ENCODE data around the gene EXTL1.

Gene EXTL1

DNA sequence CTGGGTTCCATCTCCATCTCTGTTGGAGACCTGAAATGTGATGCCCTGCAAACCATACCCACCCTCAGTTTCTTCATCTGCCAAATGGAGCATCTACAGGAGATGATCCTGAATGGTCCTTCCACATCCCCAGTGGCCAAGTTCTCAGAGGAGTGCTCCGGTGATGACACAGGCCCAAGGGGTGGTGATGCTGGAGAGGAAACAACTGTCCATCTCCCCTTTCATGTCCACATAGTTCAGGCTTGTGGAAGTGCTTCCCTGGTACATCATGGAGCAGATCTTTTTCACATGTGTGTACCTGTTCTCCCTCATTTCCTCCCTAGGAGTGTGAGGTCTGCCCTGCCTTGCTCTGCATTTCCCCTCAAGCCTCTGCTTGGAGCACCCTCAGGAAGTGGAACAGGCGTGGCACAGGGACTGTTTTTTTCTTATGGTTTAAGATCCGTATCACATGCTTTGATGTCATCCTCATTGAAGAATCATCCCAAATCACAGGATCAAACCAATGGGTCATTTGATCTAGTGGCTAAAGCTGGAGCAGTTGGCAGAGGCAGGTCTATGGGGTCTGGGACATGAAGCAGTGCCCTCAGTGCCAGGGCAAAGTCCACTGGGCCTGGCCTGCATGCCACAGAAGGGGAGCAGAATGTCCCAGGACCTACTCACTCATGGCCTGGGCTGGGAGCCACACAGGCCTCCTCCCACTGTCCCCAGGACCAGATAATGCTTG lies 54.0 kb downstream of the EXTL1 start:
- peak in 2 of 3 donors; percentile 10 to 18 for DNase-seq

DNA sequence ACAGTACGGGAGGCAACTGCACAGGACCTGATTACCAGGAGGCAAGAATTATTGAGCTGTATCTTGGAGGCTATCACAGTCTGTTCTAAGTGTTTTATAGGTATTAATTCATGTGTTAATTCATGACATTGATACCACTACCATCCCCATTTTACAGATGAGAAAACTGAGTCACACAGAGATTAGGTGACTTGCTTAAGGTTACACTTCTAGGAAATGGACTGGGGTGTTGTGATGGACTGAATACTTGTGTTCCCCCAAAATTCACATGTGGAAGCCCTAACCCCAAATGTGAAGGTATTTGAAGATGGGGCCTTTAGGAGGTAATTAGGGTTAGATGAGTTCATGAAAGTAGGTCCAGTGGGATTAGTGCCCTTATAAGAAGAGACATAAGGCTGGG lies 55.9 kb downstream of the EXTL1 start:
- DNase-seq = no peak

DNA sequence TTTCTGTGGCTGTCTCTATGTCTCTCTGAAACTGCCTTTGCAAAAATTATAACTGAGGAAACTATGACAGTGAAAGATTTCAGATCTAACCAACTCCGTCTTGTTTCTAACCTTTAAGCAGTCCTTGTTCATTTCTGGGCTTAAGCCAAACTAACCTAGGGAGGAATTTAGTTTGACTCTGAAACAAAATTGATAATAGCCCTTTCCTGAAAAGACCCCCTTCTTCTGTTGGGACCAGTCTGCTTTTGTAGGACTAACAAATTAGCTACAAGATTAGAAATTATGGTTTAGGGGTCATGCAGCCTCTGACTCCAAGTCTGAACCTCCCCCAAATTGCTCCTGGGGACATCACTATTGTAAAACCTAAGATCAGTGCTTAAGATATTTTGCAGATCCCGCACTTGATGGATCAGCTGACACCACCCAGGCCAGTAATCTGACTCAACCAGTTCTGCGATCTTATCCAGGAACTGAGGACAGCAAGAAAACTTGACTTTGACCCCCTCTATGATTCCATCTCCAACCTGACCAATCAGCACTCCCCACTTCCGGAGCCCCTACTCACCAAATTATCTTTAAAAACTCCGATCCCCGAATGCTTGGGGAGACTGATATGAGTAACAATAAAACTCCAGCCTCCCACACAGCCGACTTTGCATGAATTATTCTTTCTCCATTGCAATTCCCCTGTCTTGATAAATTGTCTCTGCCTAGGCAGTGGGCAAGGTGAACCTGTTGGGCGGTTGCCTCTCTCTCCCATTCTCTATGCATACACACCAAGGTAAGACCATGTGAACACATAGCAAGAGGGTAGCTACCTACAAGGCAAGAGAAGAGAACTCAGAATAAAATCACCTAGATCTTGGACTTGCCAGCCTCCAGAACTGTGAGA lies 57.0 kb downstream of the EXTL1 start:
- DNase-seq = no peak

GRCh38 chr1:26079178-26079563 lies 57.6 kb downstream of the EXTL1 start:
- no peak for DNase-seq

DNA sequence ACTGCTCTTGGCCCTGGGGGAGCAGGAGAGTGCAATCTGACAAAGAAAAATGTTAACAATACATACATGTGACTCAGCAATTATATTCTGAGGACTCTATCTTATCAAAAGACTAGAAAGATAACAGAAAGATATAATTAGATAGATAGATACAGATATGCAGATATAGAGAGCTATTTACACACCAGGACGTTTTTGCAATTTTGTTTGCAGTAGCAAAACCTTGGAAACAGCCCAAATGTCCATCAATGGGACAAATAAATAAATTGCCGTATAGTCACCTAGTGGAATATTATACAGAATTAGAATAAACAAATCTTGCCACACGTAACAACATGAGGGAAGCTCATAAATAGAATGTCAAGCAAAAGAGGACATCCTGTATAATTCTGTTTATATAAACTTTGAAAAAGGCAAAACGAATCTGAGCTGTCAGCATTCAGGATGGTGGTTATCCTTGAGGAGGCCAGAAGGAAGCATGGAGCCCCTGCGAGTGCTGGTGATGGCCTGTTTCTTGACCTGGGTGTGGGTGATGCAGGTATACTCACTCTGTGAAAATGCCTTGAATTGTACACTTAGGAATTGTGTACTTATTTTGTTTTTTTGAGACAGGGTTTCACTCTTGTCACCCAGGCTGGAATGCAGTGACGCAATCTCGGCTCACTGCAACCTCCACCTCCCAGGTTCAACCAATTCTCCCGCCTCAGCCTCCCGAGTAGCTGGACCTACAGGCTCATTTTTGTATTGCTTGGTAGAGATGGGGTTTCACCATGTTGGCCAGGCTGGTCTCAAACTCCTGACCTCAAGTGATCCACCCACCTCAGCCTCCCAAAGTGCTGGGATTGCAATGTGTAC lies 58.6 kb downstream of the EXTL1 start:
- DNase-seq = no peak

DNA sequence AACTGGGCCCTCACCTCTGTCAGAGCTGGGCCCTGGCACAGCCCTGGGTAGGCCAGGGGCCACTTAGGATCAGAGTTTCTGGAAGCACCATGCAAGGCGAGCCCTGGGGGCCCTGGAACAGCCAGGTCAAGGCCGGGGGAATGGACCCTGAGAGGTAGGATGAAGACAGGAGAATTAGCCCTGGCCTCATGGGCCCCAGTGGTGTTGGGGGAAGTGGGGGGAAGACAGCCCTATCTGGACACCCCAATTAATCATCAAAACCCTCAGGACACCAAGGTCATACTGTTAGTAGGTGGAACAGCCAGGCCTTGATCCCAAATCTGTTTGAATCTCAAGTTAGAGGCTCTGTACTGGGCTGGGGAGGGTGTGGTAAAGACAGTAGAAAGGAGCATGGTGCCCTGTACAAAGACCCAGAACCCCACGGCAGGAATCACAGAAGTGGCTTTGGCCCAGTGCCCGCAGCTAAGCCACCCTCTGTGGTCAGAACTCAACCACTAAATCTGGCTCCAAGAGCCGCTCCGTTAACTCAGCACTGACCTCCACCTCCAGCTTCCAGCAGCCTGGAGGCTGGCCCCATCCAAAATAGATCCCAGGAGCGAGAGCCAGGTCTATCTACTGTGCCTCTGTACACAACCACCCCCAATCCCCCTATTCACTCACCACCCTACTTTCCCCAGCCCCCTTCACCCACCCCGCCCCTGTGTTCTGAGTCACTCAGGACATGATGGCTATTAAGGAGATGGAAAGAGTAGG lies 59.9 kb downstream of the EXTL1 start:
- DNase-seq = no peak

DNA sequence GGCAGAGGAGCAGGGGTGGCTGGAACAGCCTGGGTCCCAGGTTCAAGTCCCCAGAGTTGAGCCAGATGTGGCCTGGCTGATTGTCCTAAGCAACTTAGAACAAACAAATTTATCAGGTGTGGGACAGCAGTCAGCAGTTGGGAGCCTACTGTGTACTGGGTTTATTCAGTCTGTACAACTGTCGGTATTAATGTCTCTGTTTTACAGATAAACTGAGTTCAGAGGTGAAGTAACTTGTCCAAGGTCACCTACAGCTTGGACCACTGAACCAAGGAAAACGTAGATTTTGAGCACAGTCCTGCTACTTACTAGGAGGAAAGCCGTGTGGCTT lies 60.4 kb downstream of the EXTL1 start:
- DNase-seq = no peak

DNA sequence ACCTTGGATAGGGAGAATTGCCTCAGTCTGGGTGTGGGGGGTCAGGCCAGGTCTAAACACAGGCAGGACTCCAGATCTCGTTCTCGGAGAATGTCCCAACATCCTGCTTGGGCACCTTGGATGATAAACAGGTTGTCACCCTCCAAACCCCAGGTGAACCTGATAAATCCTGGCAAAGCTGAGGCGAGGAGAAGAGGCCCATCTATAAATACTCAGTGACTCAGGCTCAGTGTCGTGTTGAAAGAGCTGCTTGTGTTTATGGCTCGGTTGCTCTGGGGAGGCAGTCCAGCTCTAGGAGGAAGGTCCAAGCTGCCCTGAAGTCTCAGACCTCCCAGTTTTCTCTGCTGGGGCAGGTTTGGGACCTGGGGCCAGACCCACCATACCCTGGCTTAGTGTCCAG lies 61.6 kb downstream of the EXTL1 start:
- DNase-seq = no peak

- DNase-seq = no peak
Measured at GRCh38 chr1:26084091-26084561, 62.6 kb downstream of the EXTL1 start.

DNA sequence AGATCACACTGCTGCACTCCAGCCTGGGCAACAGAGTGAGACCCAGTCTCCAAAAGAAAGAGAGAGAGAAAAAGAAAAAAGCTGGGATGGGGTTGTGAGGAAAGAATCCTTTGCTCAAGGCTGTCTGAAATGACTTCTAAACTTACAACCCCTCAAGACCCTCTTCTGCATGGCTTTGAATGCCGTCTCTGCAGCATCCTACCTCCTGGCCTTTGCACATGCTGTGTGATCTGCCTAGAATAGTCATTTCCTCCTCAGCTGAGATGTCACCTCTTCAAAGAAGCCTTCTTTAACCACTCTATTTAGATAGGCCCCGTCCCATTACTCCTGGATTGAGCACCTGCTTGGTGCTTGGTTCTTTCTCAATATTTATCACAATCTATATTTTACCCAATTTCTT lies 63.3 kb downstream of the EXTL1 start:
- no peak for DNase-seq

All from suppressor macrophage treated with lipopolysaccharide for 1 hour (primary cell).